HepG2 (cell line): ENCODE measurements around the gene IQGAP2. TPM values are rescaled to one million over a fixed set of nuclear protein-coding genes. Genes with fewer than 3 reads are reported as not detected.

Experiments used
- CEBPG ChIP-seq: IDR thresholded peaks from 2 replicates; pipeline ENCODE4 v1.6.1; 2016
- CHD2 ChIP-seq: IDR thresholded peaks from 2 replicates; pipeline ENCODE4 v1.6.1; 2011; ENCODE audit warnings: low read depth, low read length, improper control_type of control experiment
- ESRRA ChIP-seq: sonication (generic); formaldehyde crosslinking; IDR thresholded peaks from 2 replicates; pipeline ENCODE4 v1.5.1; 2020; ENCODE audit warnings: mild to moderate bottlenecking, low read depth, missing genetic modification reagents
- FOXA1 ChIP-seq, 2 experiments: fragments of 450-650 bp in 1 of 2; sonication (generic) in 1 of 2; formaldehyde crosslinking in 1 of 2; IDR thresholded peaks; 2 replicates each; pipeline versions ENCODE4 v1.4.0 to v1.6.1; 2016 to 2020; ENCODE audit warnings: missing genetic modification reagents in 1 of 2
- FOXJ3 ChIP-seq: sonication (generic); formaldehyde crosslinking; IDR thresholded peaks from 2 replicates; pipeline ENCODE4 v1.4.0; 2020; ENCODE audit warnings: missing genetic modification reagents, mild to moderate bottlenecking, borderline replicate concordance
- HMG20A ChIP-seq: IDR thresholded peaks from 2 replicates; pipeline ENCODE4 v1.6.1; 2016; ENCODE audit warnings: borderline replicate concordance
- HNRNPK ChIP-seq: fragments of 200-400 bp; formaldehyde crosslinking; IDR thresholded peaks from 2 replicates; pipeline ENCODE4 v1.6.1; 2018; ENCODE audit warnings: low read length, low read depth, moderate library complexity, mild to moderate bottlenecking; ENCODE audit not compliant: poor library complexity, severe bottlenecking
- ISL2 ChIP-seq: sonication (generic); formaldehyde crosslinking; IDR thresholded peaks from 2 replicates; pipeline ENCODE4 v1.5.0; 2020; ENCODE audit warnings: missing genetic modification reagents
- MIXL1 ChIP-seq: IDR thresholded peaks from 2 replicates; pipeline ENCODE4 v1.6.1; 2016
- RFXANK ChIP-seq: IDR thresholded peaks from 2 replicates; pipeline ENCODE4 v1.6.1; 2016
- SALL1 ChIP-seq: sonication (generic); formaldehyde crosslinking; IDR thresholded peaks from 2 replicates; pipeline ENCODE4 v1.8.0; 2022; ENCODE audit warnings: mild to moderate bottlenecking, missing genetic modification reagents
- YEATS2 ChIP-seq: sonication (generic); formaldehyde crosslinking; IDR thresholded peaks from 2 replicates; pipeline ENCODE4 v1.4.0; 2020; ENCODE audit warnings: missing genetic modification reagents, borderline replicate concordance
- ZBTB7B ChIP-seq: sonication (generic); formaldehyde crosslinking; IDR thresholded peaks from 2 replicates; pipeline ENCODE4 v1.4.0; 2020; ENCODE audit warnings: missing genetic modification reagents
- ZNF644 ChIP-seq: IDR thresholded peaks from 2 replicates; pipeline ENCODE4 v1.6.1; 2016; ENCODE audit warnings: low read depth
- polyA plus RNA-seq, 8 experiments: library from polyadenylated mRNA; depleted of rRNA in 3 of 8; stranded (reverse) in 7 of 8; unstranded in 1 of 8; fragments of >200 nt; fragmentation: Illumina TruSeq in 4 of 8; extraction: Trizol in 4 of 8; gene quantifications; 2 replicates each; pipeline versions ENCODE4 v1.2.1 to v1.2.3, GENCODE V29; 2011 to 2016; ENCODE audit warnings: low read depth in 4 of 8, missing spikeins in 1 of 8, mixed read lengths in 1 of 8; ENCODE audit not compliant: insufficient read depth in 1 of 8
- total RNA-seq, 5 experiments: library from RNA; depleted of rRNA; stranded (reverse); fragments of >200 nt; fragmentation: Illumina TruSeq; extraction: Trizol; gene quantifications; 2 replicates each; pipeline ENCODE4 v1.2.3, GENCODE V29; 2016; ENCODE audit warnings: low read depth in 1 of 5
- TF ChIP-seq, protein P1 (sequence below): sonication (generic); formaldehyde crosslinking; IDR thresholded peaks from 2 replicates; pipeline ENCODE4 v1.4.0; 2020; ENCODE audit warnings: missing genetic modification reagents
- TF ChIP-seq, protein P2 (sequence below): IDR thresholded peaks from 2 replicates; pipeline ENCODE4 v1.6.1; 2016; ENCODE audit warnings: mild to moderate bottlenecking
- TF ChIP-seq, protein P3 (sequence below): sonication (generic); formaldehyde crosslinking; conservative IDR thresholded peaks from 2 replicates; pipeline ENCODE4 v1.4.0; 2020; ENCODE audit warnings: mild to moderate bottlenecking, missing genetic modification reagents, moderate library complexity
- TF ChIP-seq, protein P4 (sequence below): sonication (generic); formaldehyde crosslinking; IDR thresholded peaks from 2 replicates; pipeline ENCODE4 v1.9.0; 2022; ENCODE audit warnings: low read depth, missing genetic modification reagents
- TF ChIP-seq, protein P5 (sequence below): IDR thresholded peaks from 2 replicates; pipeline ENCODE4 v1.6.1; 2016; ENCODE audit warnings: missing compliant biosample characterization, missing genetic modification reagents, borderline replicate concordance

Gene IQGAP2
- total and polyA plus RNA-seq, 2 of the 13 experiments (the other 11 are each of a cell fraction or from before 2014, with no cell fraction given), result 35.2 to 83.3 TPM

GRCh38 chr5:76457674-76458485, 54.8 kb downstream of the IQGAP2 start (continued):
- peak; percentile 56; the same call in 1 of the 2 replicates for TF ChIP-seq HMG20A (CRISPR knock-in tag)
- TF ChIP-seq, protein P1, sequence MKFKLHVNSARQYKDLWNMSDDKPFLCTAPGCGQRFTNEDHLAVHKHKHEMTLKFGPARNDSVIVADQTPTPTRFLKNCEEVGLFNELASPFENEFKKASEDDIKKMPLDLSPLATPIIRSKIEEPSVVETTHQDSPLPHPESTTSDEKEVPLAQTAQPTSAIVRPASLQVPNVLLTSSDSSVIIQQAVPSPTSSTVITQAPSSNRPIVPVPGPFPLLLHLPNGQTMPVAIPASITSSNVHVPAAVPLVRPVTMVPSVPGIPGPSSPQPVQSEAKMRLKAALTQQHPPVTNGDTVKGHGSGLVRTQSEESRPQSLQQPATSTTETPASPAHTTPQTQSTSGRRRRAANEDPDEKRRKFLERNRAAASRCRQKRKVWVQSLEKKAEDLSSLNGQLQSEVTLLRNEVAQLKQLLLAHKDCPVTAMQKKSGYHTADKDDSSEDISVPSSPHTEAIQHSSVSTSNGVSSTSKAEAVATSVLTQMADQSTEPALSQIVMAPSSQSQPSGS (CRISPR knock-in tag), result 0 out of 2 replicates have a peak, but pooled peaks have one; percentile 30
- no peak for TF ChIP-seq CHD2
- TF ChIP-seq, protein P2, sequence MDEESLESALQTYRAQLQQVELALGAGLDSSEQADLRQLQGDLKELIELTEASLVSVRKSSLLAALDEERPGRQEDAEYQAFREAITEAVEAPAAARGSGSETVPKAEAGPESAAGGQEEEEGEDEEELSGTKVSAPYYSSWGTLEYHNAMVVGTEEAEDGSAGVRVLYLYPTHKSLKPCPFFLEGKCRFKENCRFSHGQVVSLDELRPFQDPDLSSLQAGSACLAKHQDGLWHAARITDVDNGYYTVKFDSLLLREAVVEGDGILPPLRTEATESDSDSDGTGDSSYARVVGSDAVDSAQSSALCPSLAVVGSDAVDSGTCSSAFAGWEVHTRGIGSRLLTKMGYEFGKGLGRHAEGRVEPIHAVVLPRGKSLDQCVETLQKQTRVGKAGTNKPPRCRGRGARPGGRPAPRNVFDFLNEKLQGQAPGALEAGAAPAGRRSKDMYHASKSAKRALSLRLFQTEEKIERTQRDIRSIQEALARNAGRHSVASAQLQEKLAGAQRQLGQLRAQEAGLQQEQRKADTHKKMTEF (CRISPR knock-in tag), result peak; percentile 59
- TF ChIP-seq ZBTB7B (CRISPR knock-in tag), result peak; percentile 57; the same call in 1 of the 2 replicates
- 0 out of 2 replicates have a peak, but pooled peaks have one; percentile 15 for TF ChIP-seq RFXANK
- TF ChIP-seq, protein P3, sequence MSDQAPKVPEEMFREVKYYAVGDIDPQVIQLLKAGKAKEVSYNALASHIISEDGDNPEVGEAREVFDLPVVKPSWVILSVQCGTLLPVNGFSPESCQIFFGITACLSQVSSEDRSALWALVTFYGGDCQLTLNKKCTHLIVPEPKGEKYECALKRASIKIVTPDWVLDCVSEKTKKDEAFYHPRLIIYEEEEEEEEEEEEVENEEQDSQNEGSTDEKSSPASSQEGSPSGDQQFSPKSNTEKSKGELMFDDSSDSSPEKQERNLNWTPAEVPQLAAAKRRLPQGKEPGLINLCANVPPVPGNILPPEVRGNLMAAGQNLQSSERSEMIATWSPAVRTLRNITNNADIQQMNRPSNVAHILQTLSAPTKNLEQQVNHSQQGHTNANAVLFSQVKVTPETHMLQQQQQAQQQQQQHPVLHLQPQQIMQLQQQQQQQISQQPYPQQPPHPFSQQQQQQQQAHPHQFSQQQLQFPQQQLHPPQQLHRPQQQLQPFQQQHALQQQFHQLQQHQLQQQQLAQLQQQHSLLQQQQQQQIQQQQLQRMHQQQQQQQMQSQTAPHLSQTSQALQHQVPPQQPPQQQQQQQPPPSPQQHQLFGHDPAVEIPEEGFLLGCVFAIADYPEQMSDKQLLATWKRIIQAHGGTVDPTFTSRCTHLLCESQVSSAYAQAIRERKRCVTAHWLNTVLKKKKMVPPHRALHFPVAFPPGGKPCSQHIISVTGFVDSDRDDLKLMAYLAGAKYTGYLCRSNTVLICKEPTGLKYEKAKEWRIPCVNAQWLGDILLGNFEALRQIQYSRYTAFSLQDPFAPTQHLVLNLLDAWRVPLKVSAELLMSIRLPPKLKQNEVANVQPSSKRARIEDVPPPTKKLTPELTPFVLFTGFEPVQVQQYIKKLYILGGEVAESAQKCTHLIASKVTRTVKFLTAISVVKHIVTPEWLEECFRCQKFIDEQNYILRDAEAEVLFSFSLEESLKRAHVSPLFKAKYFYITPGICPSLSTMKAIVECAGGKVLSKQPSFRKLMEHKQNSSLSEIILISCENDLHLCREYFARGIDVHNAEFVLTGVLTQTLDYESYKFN (CRISPR knock-in tag), result peak; percentile 69
- peak; percentile 57; the same call in 1 of the 2 replicates for TF ChIP-seq FOXJ3 (CRISPR knock-in tag)
- TF ChIP-seq SALL1 (CRISPR knock-in tag), result peak; percentile 66
- TF ChIP-seq ESRRA (CRISPR knock-in tag), result no peak
- no peak for TF ChIP-seq YEATS2 (CRISPR knock-in tag)
- TF ChIP-seq, protein P4, sequence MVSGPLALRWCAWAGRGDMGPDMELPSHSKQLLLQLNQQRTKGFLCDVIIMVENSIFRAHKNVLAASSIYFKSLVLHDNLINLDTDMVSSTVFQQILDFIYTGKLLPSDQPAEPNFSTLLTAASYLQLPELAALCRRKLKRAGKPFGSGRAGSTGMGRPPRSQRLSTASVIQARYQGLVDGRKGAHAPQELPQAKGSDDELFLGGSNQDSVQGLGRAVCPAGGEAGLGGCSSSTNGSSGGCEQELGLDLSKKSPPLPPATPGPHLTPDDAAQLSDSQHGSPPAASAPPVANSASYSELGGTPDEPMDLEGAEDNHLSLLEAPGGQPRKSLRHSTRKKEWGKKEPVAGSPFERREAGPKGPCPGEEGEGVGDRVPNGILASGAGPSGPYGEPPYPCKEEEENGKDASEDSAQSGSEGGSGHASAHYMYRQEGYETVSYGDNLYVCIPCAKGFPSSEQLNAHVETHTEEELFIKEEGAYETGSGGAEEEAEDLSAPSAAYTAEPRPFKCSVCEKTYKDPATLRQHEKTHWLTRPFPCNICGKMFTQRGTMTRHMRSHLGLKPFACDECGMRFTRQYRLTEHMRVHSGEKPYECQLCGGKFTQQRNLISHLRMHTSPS (CRISPR knock-in tag), result peak; percentile 80
- TF ChIP-seq HNRNPK, result no peak
- no peak for TF ChIP-seq FOXA1 (IDR thresholded peaks at IDR 0.05)
- TF ChIP-seq FOXA1 (CRISPR knock-in tag; IDR thresholded peaks at IDR 0.05), result peak; percentile 85
- 0 out of 2 replicates have a peak, but pooled peaks have one; percentile 71 for TF ChIP-seq MIXL1 (CRISPR knock-in tag)
- TF ChIP-seq ISL2 (CRISPR knock-in tag), result peak; percentile 70
- TF ChIP-seq ZNF644 (CRISPR knock-in tag), result peak; percentile 89
- TF ChIP-seq, protein P5, sequence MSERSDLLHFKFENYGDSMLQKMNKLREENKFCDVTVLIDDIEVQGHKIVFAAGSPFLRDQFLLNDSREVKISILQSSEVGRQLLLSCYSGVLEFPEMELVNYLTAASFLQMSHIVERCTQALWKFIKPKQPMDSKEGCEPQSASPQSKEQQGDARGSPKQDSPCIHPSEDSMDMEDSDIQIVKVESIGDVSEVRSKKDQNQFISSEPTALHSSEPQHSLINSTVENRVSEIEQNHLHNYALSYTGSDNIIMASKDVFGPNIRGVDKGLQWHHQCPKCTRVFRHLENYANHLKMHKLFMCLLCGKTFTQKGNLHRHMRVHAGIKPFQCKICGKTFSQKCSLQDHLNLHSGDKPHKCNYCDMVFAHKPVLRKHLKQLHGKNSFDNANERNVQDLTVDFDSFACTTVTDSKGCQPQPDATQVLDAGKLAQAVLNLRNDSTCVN (CRISPR knock-in tag), result no peak
- 0 out of 2 replicates have a peak, but pooled peaks have one; percentile 18 for TF ChIP-seq CEBPG (CRISPR knock-in tag)
